ENCODE measurements around the gene STK33.

DNA sequence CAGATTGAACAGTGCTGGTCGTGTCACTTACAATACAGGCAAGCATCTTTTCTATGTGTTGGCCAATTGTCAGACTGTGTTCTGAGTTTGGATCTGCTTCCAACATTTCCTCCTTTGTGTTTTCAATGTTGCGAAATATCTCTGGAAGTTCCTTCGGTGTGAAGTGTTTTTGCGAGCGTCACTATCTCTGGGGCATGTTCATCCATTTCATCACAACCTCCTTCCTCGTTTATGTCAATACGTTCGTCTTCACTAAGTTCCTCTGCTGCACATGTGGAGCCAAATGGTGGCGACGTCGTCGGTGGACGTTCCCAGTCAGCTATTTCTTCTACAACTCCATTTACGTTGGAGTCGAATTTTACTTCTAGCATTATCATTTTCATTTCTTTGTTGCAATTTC lies 230.1 kb downstream of the STK33 start:
- TF ChIP-seq, protein P1, sequence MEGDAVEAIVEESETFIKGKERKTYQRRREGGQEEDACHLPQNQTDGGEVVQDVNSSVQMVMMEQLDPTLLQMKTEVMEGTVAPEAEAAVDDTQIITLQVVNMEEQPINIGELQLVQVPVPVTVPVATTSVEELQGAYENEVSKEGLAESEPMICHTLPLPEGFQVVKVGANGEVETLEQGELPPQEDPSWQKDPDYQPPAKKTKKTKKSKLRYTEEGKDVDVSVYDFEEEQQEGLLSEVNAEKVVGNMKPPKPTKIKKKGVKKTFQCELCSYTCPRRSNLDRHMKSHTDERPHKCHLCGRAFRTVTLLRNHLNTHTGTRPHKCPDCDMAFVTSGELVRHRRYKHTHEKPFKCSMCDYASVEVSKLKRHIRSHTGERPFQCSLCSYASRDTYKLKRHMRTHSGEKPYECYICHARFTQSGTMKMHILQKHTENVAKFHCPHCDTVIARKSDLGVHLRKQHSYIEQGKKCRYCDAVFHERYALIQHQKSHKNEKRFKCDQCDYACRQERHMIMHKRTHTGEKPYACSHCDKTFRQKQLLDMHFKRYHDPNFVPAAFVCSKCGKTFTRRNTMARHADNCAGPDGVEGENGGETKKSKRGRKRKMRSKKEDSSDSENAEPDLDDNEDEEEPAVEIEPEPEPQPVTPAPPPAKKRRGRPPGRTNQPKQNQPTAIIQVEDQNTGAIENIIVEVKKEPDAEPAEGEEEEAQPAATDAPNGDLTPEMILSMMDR (IDR thresholded peaks at IDR 0.05): no peak
- no peak for TF ChIP-seq POLR2AphosphoS5 (IDR thresholded peaks at IDR 0.05; ENCODE audit: low read depth, low read length)
- no peak for TF ChIP-seq SIN3A (IDR thresholded peaks at IDR 0.05; ENCODE audit: borderline replicate concordance, insufficient read depth, low read depth, low read length)
- TF ChIP-seq, protein P2, sequence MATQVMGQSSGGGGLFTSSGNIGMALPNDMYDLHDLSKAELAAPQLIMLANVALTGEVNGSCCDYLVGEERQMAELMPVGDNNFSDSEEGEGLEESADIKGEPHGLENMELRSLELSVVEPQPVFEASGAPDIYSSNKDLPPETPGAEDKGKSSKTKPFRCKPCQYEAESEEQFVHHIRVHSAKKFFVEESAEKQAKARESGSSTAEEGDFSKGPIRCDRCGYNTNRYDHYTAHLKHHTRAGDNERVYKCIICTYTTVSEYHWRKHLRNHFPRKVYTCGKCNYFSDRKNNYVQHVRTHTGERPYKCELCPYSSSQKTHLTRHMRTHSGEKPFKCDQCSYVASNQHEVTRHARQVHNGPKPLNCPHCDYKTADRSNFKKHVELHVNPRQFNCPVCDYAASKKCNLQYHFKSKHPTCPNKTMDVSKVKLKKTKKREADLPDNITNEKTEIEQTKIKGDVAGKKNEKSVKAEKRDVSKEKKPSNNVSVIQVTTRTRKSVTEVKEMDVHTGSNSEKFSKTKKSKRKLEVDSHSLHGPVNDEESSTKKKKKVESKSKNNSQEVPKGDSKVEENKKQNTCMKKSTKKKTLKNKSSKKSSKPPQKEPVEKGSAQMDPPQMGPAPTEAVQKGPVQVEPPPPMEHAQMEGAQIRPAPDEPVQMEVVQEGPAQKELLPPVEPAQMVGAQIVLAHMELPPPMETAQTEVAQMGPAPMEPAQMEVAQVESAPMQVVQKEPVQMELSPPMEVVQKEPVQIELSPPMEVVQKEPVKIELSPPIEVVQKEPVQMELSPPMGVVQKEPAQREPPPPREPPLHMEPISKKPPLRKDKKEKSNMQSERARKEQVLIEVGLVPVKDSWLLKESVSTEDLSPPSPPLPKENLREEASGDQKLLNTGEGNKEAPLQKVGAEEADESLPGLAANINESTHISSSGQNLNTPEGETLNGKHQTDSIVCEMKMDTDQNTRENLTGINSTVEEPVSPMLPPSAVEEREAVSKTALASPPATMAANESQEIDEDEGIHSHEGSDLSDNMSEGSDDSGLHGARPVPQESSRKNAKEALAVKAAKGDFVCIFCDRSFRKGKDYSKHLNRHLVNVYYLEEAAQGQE (IDR thresholded peaks at IDR 0.05; ENCODE audit: insufficient read depth in 1 of 2, low read depth in 2 of 2, low read length in 1 of 2): no peak

Data from Panc1 (cell line).